Measurements from ENCODE around the gene MED13. TPM values are rescaled to one million over a fixed set of nuclear protein-coding genes. Genes with fewer than 3 reads are reported as not detected.

The MED13 gene
- polyA plus RNA-seq, 1 donor (not counting 4 experiments of a cell fraction or from before 2014, with no cell fraction given): 21.4 TPM

- TF ChIP-seq, protein P1, sequence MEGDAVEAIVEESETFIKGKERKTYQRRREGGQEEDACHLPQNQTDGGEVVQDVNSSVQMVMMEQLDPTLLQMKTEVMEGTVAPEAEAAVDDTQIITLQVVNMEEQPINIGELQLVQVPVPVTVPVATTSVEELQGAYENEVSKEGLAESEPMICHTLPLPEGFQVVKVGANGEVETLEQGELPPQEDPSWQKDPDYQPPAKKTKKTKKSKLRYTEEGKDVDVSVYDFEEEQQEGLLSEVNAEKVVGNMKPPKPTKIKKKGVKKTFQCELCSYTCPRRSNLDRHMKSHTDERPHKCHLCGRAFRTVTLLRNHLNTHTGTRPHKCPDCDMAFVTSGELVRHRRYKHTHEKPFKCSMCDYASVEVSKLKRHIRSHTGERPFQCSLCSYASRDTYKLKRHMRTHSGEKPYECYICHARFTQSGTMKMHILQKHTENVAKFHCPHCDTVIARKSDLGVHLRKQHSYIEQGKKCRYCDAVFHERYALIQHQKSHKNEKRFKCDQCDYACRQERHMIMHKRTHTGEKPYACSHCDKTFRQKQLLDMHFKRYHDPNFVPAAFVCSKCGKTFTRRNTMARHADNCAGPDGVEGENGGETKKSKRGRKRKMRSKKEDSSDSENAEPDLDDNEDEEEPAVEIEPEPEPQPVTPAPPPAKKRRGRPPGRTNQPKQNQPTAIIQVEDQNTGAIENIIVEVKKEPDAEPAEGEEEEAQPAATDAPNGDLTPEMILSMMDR (optimal IDR thresholded peaks at IDR 0.05 in 1 of 3, IDR thresholded peaks at IDR 0.05 in 1 of 3, conservative IDR thresholded peaks at IDR 0.05 in 1 of 3; ENCODE audit: extremely low read depth in 1 of 3, insufficient read depth in 2 of 3, low read length in 3 of 3): no peak
- no peak for TF ChIP-seq EZH2 (IDR thresholded peaks at IDR 0.05; ENCODE audit: low read length)
- no peaks in the 10 kb centered on the region for H3K9me1 ChIP-seq (ENCODE audit: control insufficient read depth, extremely low read depth, insufficient read depth, low read length)
- H4K20me1 ChIP-seq (ENCODE audit: control insufficient read depth, extremely low read depth, insufficient read depth, low read length): no peaks in the 10 kb centered on the region
- H3K9me3 ChIP-seq (ENCODE audit: control insufficient read depth, low read depth, low read length): no peaks in the 10 kb centered on the region
- no peak overlapping the region for H3K9ac ChIP-seq (ENCODE audit: control insufficient read depth, extremely low read depth, insufficient read depth, low read length)
- dilution Hi-C loops (cut with MboI; ENCODE audit: extremely low pct_ligation_motif_present, low sequenced_read_pairs): no loop called here
- H3K4me2 ChIP-seq (ENCODE audit: control insufficient read depth, extremely low read depth, insufficient read depth, low read depth, low read length): no peak overlapping the region
- DNase-seq (ENCODE audit: low read depth, low spot score): no peak
- no peaks in the 10 kb centered on the region for H3K79me2 ChIP-seq (ENCODE audit: control insufficient read depth, insufficient read depth, low read length)
- no peak overlapping the region for H3K27ac ChIP-seq (ENCODE audit: control insufficient read depth, insufficient read depth, low read length)
- FAIRE-seq: no peak
- no peaks in the 10 kb centered on the region for H3K27me3 ChIP-seq (ENCODE audit: control insufficient read depth, extremely low read depth, insufficient read depth, low read length)
- no peak overlapping the region for H2AFZ ChIP-seq (ENCODE audit: control insufficient read depth, low read length)
- H3K4me1 ChIP-seq (ENCODE audit: control insufficient read depth, extremely low read depth, insufficient read depth, low read length): no peaks in the 10 kb centered on the region
- peaks cover 11% of the 10 kb centered on the region in 2 experiments for H3K36me3 ChIP-seq (ENCODE audit: control insufficient read depth in 2 of 2, extremely low read depth in 1 of 2, insufficient read depth in 2 of 2, low read length in 2 of 2)
- H3K4me3 ChIP-seq (ENCODE audit: control insufficient read depth in 2 of 3, extremely low read depth in 1 of 3, insufficient read depth in 2 of 3, low read depth in 1 of 3, low read length in 3 of 3): no peak overlapping the region
These were observed 156.6 kb downstream of the MED13 start for GRCh38 chr17:61908292-61909037.

DNA sequence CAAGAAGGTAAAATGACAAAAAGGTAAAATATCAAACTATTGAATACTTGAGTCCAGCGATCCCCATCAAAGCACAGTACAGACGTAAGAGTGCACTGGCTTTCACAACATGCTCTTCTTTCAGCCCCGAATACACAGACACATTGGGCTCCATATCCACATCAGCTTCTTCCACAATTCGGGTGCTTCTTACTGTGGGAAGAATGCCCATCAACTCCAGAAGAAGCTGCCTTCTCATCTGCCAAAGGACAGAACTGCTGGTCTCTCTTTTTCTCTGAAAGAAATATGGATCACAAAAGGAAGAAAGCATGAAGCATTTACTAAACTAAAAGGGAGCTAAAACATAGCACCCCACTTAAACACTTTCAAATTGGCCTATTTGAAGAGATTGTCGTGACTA, 157.7 kb downstream of the MED13 start:
- Histone ChIP-seq H3K9me3 (ENCODE audit: control insufficient read depth, low read depth, low read length) (no peaks in the 10 kb centered on the region), H3K9ac (ENCODE audit: control insufficient read depth, extremely low read depth, insufficient read depth, low read length) (no peak overlapping the region), H3K27ac (ENCODE audit: control insufficient read depth, insufficient read depth, low read length) (no peak overlapping the region), H3K4me1 (ENCODE audit: control insufficient read depth, extremely low read depth, insufficient read depth, low read length) (no peaks in the 10 kb centered on the region), H3K79me2 (ENCODE audit: control insufficient read depth, insufficient read depth, low read length) (no peaks in the 10 kb centered on the region), H2AFZ (ENCODE audit: control insufficient read depth, low read length) (no peak overlapping the region), H4K20me1 (ENCODE audit: control insufficient read depth, extremely low read depth, insufficient read depth, low read length) (no peaks in the 10 kb centered on the region), H3K4me3 (ENCODE audit: control insufficient read depth in 2 of 3, extremely low read depth in 1 of 3, insufficient read depth in 2 of 3, low read depth in 1 of 3, low read length in 3 of 3) (no peak overlapping the region), H3K4me2 (ENCODE audit: control insufficient read depth, extremely low read depth, insufficient read depth, low read depth, low read length) (no peak overlapping the region), H3K27me3 (ENCODE audit: control insufficient read depth, extremely low read depth, insufficient read depth, low read length) (no peaks in the 10 kb centered on the region), H3K9me1 (ENCODE audit: control insufficient read depth, extremely low read depth, insufficient read depth, low read length) (no peaks in the 10 kb centered on the region), H3K36me3 (ENCODE audit: control insufficient read depth in 2 of 2, extremely low read depth in 1 of 2, insufficient read depth in 2 of 2, low read length in 2 of 2) (peaks cover 13 to 14% of the 10 kb centered on the region in 2 experiments)
- DNase-seq (ENCODE audit: low read depth, low spot score) (no peak), FAIRE-seq (no peak)
- no peak for TF ChIP-seq EZH2 (IDR thresholded peaks at IDR 0.05; ENCODE audit: low read length)
- TF ChIP-seq, protein P1 (optimal IDR thresholded peaks at IDR 0.05 in 1 of 3, IDR thresholded peaks at IDR 0.05 in 1 of 3, conservative IDR thresholded peaks at IDR 0.05 in 1 of 3; ENCODE audit: extremely low read depth in 1 of 3, insufficient read depth in 2 of 3, low read length in 3 of 3): no peak
- dilution Hi-C loops (cut with MboI; ENCODE audit: extremely low pct_ligation_motif_present, low sequenced_read_pairs): no loop called here

Measured in keratinocyte (primary cell).